ENCODE results near the gene CMTM4.

DNA sequence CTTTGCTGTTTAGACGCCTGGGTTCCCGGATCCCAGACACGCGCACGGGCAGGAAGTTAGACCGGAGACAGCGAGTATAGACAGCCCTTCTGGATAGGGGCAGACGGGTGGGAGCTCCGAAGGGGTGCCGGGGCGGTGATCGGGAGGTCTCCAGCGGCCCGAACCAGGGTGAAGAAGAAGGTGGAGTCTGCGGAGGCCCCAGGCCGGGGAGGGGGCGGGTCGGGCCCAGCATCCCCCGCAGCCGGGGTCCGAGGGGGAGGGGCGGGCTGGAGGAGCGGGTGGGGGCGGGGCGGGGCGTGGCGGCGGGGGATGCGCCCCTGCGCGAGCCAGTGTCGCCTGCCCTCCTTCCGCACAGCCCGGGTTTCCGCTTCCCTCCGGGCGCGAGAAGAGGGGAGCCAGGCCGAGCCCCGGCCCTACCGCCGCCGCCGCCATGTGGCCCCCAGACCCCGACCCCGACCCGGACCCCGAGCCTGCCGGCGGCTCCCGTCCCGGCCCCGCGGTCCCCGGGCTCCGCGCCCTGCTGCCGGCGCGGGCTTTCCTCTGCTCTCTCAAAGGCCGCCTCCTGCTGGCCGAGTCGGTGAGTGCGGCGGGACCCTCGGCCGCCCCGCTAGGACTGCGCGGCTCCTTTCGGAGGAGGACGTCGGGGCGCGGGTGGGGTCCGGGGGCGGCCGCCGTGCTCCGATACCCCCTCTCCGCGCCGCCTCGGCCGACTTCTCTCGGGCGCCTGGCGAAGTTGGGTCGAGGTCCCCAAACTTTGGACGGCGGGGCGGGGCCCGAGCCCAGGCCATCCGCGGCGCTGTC is 92.0 kb downstream of the CMTM4 start, which contains the start of gene CMTM3:
- TF ChIP-seq EZH2 (IDR thresholded peaks at IDR 0.05) (no peak), POLR2AphosphoS5 (IDR thresholded peaks at IDR 0.05; ENCODE audit: borderline replicate concordance, low read depth, low read length) (no peak), FOXP2 (optimal IDR thresholded peaks at IDR 0.05; ENCODE audit: control extremely low read depth, extremely low read length, insufficient read depth) (no peak)

Data from SK-N-MC (cell line).